ENCODE measurements around the gene ZSWIM7.

- no peak for TF ChIP-seq CTCF (IDR thresholded peaks at IDR 0.05)
- TF ChIP-seq POLR2A (IDR thresholded peaks at IDR 0.05): no peak
Observed at GRCh38 chr17:15965528-15965927, 34.0 kb downstream of the ZSWIM7 start.

Data from right lobe of liver (tissue), 4 donors.